HG03575 (cell line): ENCODE results near the gene MRFAP1L1.

Experiments
- ATAC-seq: cut with Tn5 transposase; IDR thresholded peaks from one replicate; pipeline ENCODE4 v1.9.1; 2021; ENCODE audit not compliant: unreplicated experiment, insufficient number of reproducible peaks, low FRiP score; ENCODE audit errors: extremely low read depth

MRFAP1L1 gene

GRCh38 chr4:6694177-6694901 lies 15.3 kb downstream of the MRFAP1L1 start:
- no peak for ATAC-seq

GRCh38 chr4:6693231-6694176 lies 16.2 kb downstream of the MRFAP1L1 start, which contains the start of gene S100P:
TSS of gene S100P (plus strand) at chr4:6693878. CDS start at chr4:6693933, 55 bp downstream.
- no peak for ATAC-seq

- ATAC-seq = no peak
These were observed 16.9 kb downstream of the MRFAP1L1 start for GRCh38 chr4:6692806-6693205.

GRCh38 chr4:6692379-6692778 lies 17.3 kb downstream of the MRFAP1L1 start:
- ATAC-seq = no peak

GRCh38 chr4:6689506-6689960 lies 20.1 kb downstream of the MRFAP1L1 start:
- ATAC-seq = no peak

GRCh38 chr4:6688879-6689505 lies 20.7 kb downstream of the MRFAP1L1 start:
- ATAC-seq = no peak

- ATAC-seq = no peak
These were observed 21.5 kb downstream of the MRFAP1L1 start for GRCh38 chr4:6687947-6688878.

GRCh38 chr4:6686104-6686787 lies 23.4 kb downstream of the MRFAP1L1 start:
- ATAC-seq = no peak

- ATAC-seq = no peak
These were observed 25.0 kb downstream of the MRFAP1L1 start for GRCh38 chr4:6684656-6685055.

GRCh38 chr4:6682862-6683590 lies 26.6 kb downstream of the MRFAP1L1 start:
- ATAC-seq = no peak

GRCh38 chr4:6681191-6681590 lies 28.5 kb downstream of the MRFAP1L1 start:
- ATAC-seq = no peak

- ATAC-seq = no peak
These were observed 29.2 kb downstream of the MRFAP1L1 start for GRCh38 chr4:6680372-6681034.

- ATAC-seq = no peak
These were observed 32.7 kb downstream of the MRFAP1L1 start for GRCh38 chr4:6676722-6677558.

GRCh38 chr4:6674500-6675149 lies 35.0 kb downstream of the MRFAP1L1 start:
- no peak for ATAC-seq

- ATAC-seq = no peak
These were observed 35.8 kb downstream of the MRFAP1L1 start for GRCh38 chr4:6673660-6674499.
